Esophagus squamous epithelium (tissue), 5 donors: Measurements from ENCODE around the gene BPIFB4. TPM values are rescaled to one million over a fixed set of nuclear protein-coding genes. Genes with fewer than 3 reads are reported as not detected.

ENCODE experiments used
- DNase-seq: peaks from one replicate; lab custom pipeline; 2025; lab: John Stamatoyannopoulos, UW
- H3K27ac ChIP-seq, 4 donors: fragments of 200-600 bp; sonication (generic); one replicate each; pipeline ENCODE4 v1.5.1; 2016 to 2019; ENCODE audit warnings: mild to moderate bottlenecking in 1 of 4
- H3K27me3 ChIP-seq, 4 donors: fragments of 200-600 bp; sonication (generic); 1 replicate in 3 of 4; 2 replicates in 1 of 4; pipeline versions ENCODE4 v1.5.1 to v1.6.0; 2017 to 2021; ENCODE audit warnings: antibody characterized with exemption in 1 of 4
- H3K36me3 ChIP-seq, 3 donors: fragments of 200-600 bp; sonication (generic); one replicate each; pipeline ENCODE4 v1.5.1; 2016 to 2019
- H3K4me1 ChIP-seq, 3 donors: fragments of 200-600 bp; sonication (generic); one replicate each; pipeline ENCODE4 v1.5.1; 2017 to 2019
- H3K4me3 ChIP-seq, 4 donors: fragments of 200-600 bp; sonication (generic); 1 replicate in 3 of 4; 2 replicates in 1 of 4; pipeline ENCODE4 v1.5.1; 2016 to 2019; ENCODE audit warnings: mild to moderate bottlenecking in 2 of 4, moderate library complexity in 1 of 4
- H3K9me3 ChIP-seq, 3 donors: fragments of 200-600 bp; sonication (generic); one replicate each; pipeline ENCODE4 v1.5.1; 2016 to 2019
- CTCF ChIP-seq, 6 experiments: fragments of 450-650 bp in 4 of 6; fragments of 200-600 bp in 2 of 6; sonication (generic) in 2 of 6; IDR thresholded peaks; one replicate each; pipeline ENCODE4 v1.5.1; 2016 to 2019; ENCODE audit warnings: antibody characterized with exemption in 6 of 6, mild to moderate bottlenecking in 4 of 6, moderate library complexity in 4 of 6
- POLR2A ChIP-seq, 4 donors: fragments of 450-650 bp; IDR thresholded peaks; one replicate each; pipeline ENCODE4 v1.6.1; 2017; ENCODE audit warnings: antibody characterized with exemption in 4 of 4, mild to moderate bottlenecking in 4 of 4, moderate library complexity in 3 of 4
- WGBS, 2 donors: methylation state at CpG; one replicate each; pipeline ENCODE4 v1.1.5; 2018; 5-methylcytosine and 5-hydroxymethylcytosine counted together
- intact Hi-C: fragments of 100-400 bp; cut with DNase I; formaldehyde crosslinking; loops from one replicate; pipeline ENCODE4 v1.15.0; 2022
- total RNA-seq, 4 donors: library from RNA; depleted of rRNA; stranded (reverse); fragments of >200 nt; gene quantifications; one replicate each; pipeline ENCODE4 v1.1.0, GENCODE V29; 2016
- donor health status: DM: yes; HTN: yes; CAD: no.

BPIFB4 gene
- total RNA-seq, 4 donors from 2014 or later = not detected

DNA sequence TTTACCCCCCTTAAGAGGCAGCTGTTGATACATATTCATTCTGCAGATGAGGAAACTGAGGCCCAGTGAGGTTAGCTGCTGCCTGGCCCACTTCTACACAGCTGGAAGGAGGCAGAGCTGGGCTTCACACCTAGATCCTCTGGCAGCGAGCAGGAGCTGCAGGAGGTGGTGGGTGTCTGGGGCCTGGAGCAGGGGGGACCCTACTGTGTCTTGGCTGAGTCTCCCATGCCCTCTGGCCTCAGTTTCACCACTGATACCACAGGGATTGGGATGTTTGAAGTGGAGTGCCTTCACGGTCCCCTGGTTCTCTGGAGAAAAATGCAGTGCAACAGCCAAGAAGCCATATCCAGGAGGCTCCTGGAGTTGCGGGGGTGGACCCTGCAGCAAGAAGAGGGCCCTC, 80.3 kb downstream of the BPIFB4 start:
- Histone ChIP-seq H3K27ac (no peak overlapping the region), H3K27me3 (peaks cover 0 to 88% (median under 1%) of the 10 kb centered on the region in 4 donors), H3K36me3 (no peaks in the 10 kb centered on the region), H3K9me3 (no peaks in the 10 kb centered on the region), H3K4me1 (no peaks in the 10 kb centered on the region), H3K4me3 (no peak overlapping the region)
- intact Hi-C loops = no loop called here
- DNase-seq = no peak
- no CpG with 5 or more reads among the region's 3 CpGs for WGBS, 2 donors
- TF ChIP-seq POLR2A (IDR thresholded peaks at IDR 0.05) = no peak
- no peak for TF ChIP-seq CTCF (IDR thresholded peaks at IDR 0.05)

GRCh38 chr20:33160681-33161080, 81.2 kb downstream of the BPIFB4 start:
- no peaks in the 10 kb centered on the region for H3K4me1 ChIP-seq
- intact Hi-C loops = no loop called here
- no peaks in the 10 kb centered on the region for H3K9me3 ChIP-seq
- TF ChIP-seq CTCF (IDR thresholded peaks at IDR 0.05) = no peak
- peaks cover 0 to 88% (median 0%) of the 10 kb centered on the region in 4 donors for H3K27me3 ChIP-seq
- WGBS, 2 donors = 83 to 85% methylated on average over 5 of the region's 5 CpGs
- H3K36me3 ChIP-seq = no peaks in the 10 kb centered on the region
- H3K4me3 ChIP-seq = no peak overlapping the region
- H3K27ac ChIP-seq = no peak overlapping the region
- DNase-seq = no peak

Other genes with a start within 250 kb of the BPIFB4 start
- gene EFCAB8, start 220.7 kb upstream of the BPIFB4 start, total RNA-seq = under 1 TPM in 1 of 4 donors, not detected in 3; 0.38 TPM
- not detected for gene SUN5, start 75.2 kb upstream of the BPIFB4 start, total RNA-seq
- 10 to 100 TPM in 1 of 4 donors, 1 to 10 TPM in 1, under 1 TPM in 1, not detected in 1; 0.19 to 93.5 (median 1.6) TPM for gene BPIFB2, start 71.9 kb upstream of the BPIFB4 start, total RNA-seq
- not detected for gene BPIFB6, start 48.0 kb upstream of the BPIFB4 start, total RNA-seq
- not detected for gene BPIFB3, start 25.7 kb upstream of the BPIFB4 start, total RNA-seq
- gene BPIFA2, start 88.5 kb downstream of the BPIFB4 start, total RNA-seq = not detected
- gene BPIFA3, start 137.7 kb downstream of the BPIFB4 start, total RNA-seq = not detected
- gene BPIFA1, start 156.4 kb downstream of the BPIFB4 start, total RNA-seq = not detected
- 10 to 100 TPM in 1 of 4 donors, 1 to 10 TPM in 1, under 1 TPM in 1, not detected in 1; 0.38 to 99.4 (median 4.3) TPM for gene BPIFB1, start 203.6 kb downstream of the BPIFB4 start, total RNA-seq